GM19023 (cell line): ENCODE results near the gene TMEM37.

Experiments
- ATAC-seq: cut with Tn5 transposase; IDR thresholded peaks from one replicate; pipeline ENCODE4 v1.9.1; 2021; ENCODE audit warnings: mild to moderate bottlenecking, moderate library complexity; ENCODE audit not compliant: unreplicated experiment

TMEM37 gene

DNA sequence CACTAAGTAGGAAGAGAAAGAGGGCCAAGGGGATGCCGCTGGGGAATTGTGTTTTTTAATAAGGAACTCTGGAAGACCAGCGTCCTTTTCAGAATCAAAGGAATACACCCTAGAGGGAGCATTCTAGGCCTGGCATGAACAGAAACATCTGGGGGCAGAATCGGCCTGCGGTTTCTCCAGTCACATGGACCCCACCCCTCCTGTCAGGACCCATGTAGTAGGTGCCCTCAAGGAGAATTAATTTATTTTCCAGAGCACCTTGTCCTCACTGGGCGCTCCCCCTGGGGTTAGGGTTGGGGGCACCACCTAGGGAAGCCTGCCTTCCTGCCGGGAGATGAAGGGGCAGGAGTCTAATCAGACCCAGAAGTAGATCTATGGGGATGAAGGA, 44.2 kb downstream of the TMEM37 start:
- ATAC-seq = no peak

DNA sequence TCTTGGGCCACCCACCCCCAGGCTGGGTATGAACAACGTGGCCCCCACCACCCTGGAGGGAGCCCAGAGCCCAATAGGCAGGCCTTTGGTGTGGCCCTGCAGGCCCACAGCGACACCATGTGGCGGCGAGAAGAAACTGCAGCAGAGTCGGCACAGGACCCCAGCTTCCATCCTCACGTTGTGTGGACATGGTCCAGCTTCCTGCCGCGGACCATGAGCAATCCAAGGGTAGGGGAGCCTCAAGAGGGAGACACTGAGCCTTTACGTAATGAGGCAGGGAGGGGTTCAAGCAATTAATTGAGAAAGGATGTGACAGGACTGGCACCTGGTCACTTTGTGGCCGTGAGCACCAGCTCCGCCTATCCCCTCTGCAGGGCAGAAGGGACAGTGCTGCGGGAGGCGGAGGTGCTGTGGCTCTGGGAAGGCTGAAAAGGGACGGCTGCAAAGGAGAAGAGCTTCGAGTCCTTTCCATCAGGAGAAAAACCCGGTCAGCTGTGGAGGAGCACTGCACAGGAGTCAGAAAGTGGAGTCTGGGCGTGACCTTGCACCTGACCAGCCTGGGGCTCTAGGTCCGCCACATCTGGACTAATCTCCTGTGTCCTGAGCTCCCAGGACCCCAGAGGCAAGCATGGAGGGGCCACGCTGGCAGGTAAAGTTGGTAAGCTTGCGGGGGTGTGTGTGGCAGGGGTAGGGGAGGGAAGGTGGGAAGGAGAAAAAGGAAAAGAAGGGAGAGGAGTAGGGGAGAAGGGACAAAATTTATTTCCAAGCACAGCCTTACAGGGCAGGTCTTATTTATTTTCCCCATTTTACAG, 44.9 kb downstream of the TMEM37 start:
- ATAC-seq = peak; percentile 88

GRCh38 chr2:119477113-119477505, 45.5 kb downstream of the TMEM37 start:
- no peak for ATAC-seq

DNA sequence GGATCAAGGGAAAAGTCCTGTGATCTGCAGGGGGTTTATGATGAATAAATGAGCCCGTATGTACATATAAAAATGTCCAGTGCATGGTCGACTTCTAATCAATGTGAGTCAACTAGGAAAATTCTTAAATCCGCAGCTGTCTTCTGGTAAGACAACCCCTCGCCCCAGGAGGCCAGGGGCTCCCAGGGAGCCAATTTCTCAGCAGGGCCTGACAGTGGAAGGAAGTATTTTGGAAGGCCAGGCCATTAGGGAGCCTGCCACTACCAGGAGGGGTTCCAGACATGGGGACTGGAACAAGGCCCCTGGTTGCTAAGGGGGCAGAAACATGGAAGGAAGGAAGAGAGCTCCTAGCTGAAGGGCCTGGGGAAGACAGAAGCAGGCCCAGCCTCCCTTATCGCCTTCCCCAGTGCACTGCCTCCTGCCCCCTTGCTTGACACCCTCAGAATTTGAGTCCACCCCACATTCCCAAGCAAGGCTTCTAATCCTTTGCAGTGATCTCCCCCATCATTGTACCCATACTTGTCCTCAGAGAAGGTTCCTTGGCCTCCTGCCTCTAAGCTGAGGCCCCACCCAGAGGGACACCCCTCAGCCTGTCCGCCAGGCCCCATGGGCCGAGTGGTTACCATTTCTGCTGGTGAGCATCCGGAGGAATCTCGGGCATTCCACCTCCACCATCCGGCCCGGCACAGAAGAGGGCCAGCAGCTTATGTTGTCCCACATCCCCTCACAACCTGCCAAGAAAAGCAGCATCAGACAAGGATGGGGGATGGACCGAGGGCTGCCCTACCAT, 46.7 kb downstream of the TMEM37 start:
- ATAC-seq = no peak

DNA sequence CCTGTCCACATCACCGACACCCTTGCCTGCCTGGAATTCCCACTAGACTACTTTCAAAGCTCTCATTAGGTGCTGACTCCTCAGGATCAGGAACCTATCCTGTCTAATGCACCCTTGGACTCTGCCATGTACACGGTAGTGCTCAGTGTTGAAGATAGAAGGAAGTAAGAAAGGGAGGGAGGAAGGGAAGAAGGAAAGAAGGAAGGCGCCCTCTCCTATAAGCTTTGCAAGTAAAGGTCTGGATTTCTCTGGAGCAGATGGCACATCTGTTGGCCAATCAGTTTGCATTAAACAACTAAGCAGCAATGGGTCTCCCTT, 47.3 kb downstream of the TMEM37 start:
- no peak for ATAC-seq

DNA sequence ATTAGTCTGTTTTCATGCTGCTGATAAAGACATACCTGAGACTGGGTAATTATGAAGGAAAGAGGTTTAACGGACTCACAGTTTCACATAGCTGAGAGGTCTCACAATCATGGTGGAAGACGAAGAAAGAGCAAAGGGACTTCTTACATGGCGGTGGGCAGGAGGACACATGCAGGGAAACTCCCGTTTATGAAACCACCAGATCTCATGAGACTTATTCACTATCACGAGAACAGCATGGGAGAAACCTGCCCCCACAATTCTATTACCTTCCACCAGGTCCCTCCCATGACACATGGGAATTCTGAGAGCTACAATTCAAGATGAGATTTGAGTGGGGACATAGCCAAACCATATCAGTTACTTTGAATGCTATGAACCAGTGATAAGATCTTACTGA, 48.5 kb downstream of the TMEM37 start:
- no peak for ATAC-seq

- ATAC-seq = no peak
Measured at GRCh38 chr2:119480718-119481142, 49.1 kb downstream of the TMEM37 start.

DNA sequence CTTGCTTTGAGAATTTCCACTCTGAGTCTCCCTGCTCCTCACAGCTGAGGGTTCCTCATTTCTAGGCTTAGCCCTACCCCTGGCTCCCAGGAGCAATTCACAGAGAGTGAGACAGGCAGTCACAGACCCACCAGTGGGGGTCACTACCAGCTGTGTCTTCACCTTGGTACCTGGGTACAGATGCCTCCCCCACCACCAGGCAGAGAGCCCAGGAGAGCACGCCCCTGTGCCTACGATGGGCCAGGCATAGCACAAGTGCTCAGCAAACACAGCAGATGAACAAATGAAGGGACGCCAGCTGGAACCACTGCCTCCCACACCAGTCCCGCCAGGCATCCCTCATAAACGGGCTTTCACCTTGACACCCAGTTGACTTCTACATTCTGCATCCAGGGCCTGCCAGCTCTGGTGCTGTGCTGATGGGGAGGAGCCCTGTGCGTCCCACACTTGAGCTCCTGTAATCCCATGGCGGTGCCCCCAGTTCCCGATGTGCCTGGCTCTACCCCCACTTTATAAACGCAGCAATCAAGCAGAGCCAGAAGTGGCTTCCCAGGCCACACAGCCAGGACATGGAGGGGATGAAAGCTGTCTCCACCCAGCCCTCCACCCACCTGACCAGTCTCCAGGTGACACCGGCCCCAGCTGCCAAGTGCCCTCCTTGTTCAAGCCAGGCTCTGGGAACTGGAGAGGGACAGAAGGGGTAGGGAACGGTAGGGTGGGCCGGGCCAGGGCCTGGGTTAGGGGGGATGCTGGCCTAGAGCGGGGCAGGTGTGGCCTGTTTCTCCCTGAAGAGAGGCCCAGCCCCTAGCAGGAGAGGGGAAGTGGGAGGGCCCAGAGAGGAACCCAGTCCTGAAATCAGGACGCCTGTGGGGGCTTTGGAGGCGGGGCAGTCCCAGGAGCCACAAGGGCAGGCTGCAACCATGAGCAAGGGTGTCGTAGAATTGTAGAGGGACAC, 50.1 kb downstream of the TMEM37 start:
- ATAC-seq = no peak

DNA sequence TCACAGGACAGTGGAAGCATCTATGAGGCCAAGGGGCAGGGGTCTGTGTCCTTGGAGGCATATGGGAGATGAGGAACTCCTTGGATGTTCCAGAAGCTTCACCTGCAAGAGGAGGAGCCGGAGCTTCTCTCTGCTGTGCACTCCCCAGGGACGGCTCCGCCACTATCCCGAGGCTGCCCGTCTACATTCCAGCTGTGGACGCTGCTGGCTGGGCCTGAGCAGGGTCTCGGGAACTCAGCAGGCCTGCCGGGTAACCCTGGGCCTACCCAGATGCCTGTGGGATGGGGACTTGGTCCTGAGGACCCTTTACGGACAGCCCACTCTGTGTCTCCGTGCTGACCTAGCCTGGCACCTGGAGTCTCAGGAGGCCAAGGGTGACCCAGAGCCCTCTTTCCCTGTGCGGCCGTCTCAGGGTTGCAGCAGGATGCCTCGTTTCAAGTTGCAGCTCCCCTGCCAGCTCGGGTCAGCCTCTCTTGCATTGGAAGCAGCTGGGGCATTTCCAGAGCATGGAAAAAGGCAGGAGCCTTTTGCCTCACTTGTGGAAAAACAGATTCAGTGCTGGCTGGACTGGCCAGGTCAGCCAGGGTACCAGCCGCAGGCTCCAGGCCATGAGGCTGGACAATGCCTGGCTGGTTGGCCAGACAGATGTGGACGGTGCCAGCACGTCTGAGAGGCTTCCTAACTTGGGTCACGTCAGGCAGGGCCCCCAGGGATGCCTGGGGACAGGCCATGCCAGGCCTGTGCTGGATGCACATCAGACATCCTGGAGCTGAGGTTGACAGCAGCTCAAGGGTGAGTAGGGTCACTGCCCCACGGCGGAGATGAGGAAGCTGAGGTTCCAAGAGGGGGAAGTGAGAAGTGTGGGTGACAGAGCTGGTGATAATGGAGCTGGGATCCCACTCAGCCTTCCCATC, 51.1 kb downstream of the TMEM37 start:
- no peak for ATAC-seq

DNA sequence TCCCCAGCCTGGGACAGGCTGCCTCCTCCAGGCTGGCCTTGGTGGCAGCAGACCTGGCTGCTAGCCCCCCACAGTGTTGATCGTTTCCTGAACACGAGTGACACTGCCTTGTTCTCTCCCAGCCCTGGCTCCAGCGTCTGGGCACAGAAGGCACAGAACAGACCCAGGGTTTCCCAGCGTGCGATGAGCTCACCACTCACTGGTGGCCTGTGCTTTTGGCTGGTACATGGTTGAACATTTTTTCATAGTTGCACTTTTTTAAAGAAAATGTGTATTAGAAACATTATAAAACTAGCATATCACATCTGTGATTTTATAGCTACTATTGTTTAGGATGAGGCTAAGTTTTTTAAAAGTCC, 51.7 kb downstream of the TMEM37 start:
- no peak for ATAC-seq

- no peak for ATAC-seq
Measured at GRCh38 chr2:119483896-119484718, 52.5 kb downstream of the TMEM37 start.

- no peak for ATAC-seq
Measured at GRCh38 chr2:119484834-119485233, 53.2 kb downstream of the TMEM37 start.

- ATAC-seq = no peak
Measured at GRCh38 chr2:119485336-119486110, 53.9 kb downstream of the TMEM37 start.

- ATAC-seq = no peak
Measured at GRCh38 chr2:119486196-119486827, 54.7 kb downstream of the TMEM37 start.

DNA sequence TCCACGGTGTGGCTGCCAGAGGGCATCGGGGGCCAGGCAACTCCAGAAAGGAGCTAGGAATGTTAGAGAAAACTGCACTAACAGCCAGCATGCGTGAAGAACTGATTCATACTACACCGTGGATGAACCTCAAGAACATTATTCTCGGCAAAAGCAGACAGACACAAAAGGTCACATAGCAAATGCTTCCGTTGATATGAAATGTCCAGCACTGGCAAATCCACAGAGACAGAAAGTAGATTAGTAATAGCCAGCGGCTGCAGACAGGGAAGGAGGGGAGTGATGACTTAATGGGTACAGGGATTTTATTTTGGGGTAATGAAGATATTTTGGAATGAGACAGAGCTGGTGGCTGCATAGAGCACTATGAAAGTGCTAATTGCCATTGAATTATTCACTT, 55.2 kb downstream of the TMEM37 start:
- no peak for ATAC-seq

DNA sequence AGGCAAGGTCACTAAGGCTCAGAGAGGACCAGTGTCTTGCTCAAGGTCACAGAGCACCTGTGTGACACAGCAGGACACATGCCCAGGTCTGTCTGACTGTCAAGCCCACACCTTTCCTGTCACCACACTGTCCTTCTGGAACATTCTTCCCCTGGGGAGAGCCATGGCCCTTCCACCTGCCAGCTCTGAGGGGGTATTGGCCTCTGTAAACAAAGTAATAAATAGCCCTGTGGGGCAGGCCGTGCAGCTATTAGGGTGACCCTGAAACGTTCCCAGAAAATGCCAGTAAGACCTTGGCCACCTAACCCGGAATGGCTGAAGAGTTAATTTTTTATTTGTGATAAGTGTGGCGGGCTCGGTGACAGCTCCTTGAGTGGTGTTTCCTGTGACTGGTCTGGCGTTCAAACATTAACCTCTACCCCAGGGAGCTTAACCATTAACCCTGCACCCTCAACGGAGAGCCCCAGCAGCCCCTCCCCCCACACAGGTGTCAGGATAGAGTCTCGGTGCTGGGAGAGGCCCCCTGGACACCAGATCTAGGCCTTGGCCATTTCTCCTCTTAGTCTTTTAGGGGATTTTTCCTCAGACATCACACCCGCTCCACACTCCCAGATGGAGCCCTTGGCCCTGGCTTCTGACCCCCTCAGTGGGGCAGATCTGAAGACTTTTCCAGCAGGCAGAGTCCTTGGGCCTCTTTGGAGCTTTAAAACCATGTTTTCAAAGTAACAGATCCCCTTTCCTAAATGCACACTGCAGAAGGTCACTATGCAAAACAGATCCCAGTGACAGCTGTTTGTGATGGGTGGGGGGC, 56.0 kb downstream of the TMEM37 start:
- peak; percentile 93 for ATAC-seq
